ENCODE measurements around the gene ASH1L.
"Not testable (repeated sequence)": the region's sequence is repeated elsewhere in the genome, so short reads cannot be mapped to it uniquely, and the experiment has no call there.

ASH1L gene

GRCh38 chr1:155471891-155472290 is 90.7 kb downstream of the ASH1L start:
- in situ Hi-C loops (cut with HindIII; ENCODE audit: low pct_unique_long_range_greater_than_20kb, low sequenced_read_pairs): no loop called here
- DNase-seq (ENCODE audit: low read depth in 1 of 2, low spot score in 1 of 2): no peak
- no peak for TF ChIP-seq JUND (IDR thresholded peaks at IDR 0.05; ENCODE audit: low read depth)

- DNase-seq (ENCODE audit: low read depth in 1 of 2, low spot score in 1 of 2): no peak
- TF ChIP-seq JUND (IDR thresholded peaks at IDR 0.05; ENCODE audit: low read depth): no peak
- in situ Hi-C loops (cut with HindIII; ENCODE audit: low pct_unique_long_range_greater_than_20kb, low sequenced_read_pairs): no loop called here
Observed at GRCh38 chr1:155471026-155471425, 91.6 kb downstream of the ASH1L start.

GRCh38 chr1:155466996-155467395 is 95.6 kb downstream of the ASH1L start:
- no peak for TF ChIP-seq JUND (IDR thresholded peaks at IDR 0.05; ENCODE audit: low read depth)
- in situ Hi-C loops (cut with HindIII; ENCODE audit: low pct_unique_long_range_greater_than_20kb, low sequenced_read_pairs): no loop called here

GRCh38 chr1:155466617-155466972 is 96.0 kb downstream of the ASH1L start:
- no peak for DNase-seq (ENCODE audit: low read depth in 1 of 2, low spot score in 1 of 2)
- no peak for TF ChIP-seq JUND (IDR thresholded peaks at IDR 0.05; ENCODE audit: low read depth)
- in situ Hi-C loops (cut with HindIII; ENCODE audit: low pct_unique_long_range_greater_than_20kb, low sequenced_read_pairs): no loop called here

More at GRCh38 chr1:155466996-155467395, 95.6 kb downstream of the ASH1L start:
- no peak for DNase-seq (ENCODE audit: low read depth in 1 of 2, low spot score in 1 of 2)

GRCh38 chr1:155463865-155464650 is 98.5 kb downstream of the ASH1L start:
- no peak for DNase-seq (ENCODE audit: low read depth in 1 of 2, low spot score in 1 of 2)
- in situ Hi-C loops (cut with HindIII; ENCODE audit: low pct_unique_long_range_greater_than_20kb, low sequenced_read_pairs): no loop called here
- no peak for TF ChIP-seq JUND (IDR thresholded peaks at IDR 0.05; ENCODE audit: low read depth)

GRCh38 chr1:155458111-155458510 is 104.5 kb downstream of the ASH1L start:
- in situ Hi-C loops (cut with HindIII; ENCODE audit: low pct_unique_long_range_greater_than_20kb, low sequenced_read_pairs): no loop called here
- no peak for TF ChIP-seq JUND (IDR thresholded peaks at IDR 0.05; ENCODE audit: low read depth)
- DNase-seq (ENCODE audit: low read depth in 1 of 2, low spot score in 1 of 2): no peak

GRCh38 chr1:155457266-155457665 is 105.3 kb downstream of the ASH1L start:
- in situ Hi-C loops (cut with HindIII; ENCODE audit: low pct_unique_long_range_greater_than_20kb, low sequenced_read_pairs): no loop called here
- DNase-seq (ENCODE audit: low read depth in 1 of 2, low spot score in 1 of 2): no peak
- no peak for TF ChIP-seq JUND (IDR thresholded peaks at IDR 0.05; ENCODE audit: low read depth)

GRCh38 chr1:155455588-155456195 is 106.9 kb downstream of the ASH1L start:
- TF ChIP-seq JUND (IDR thresholded peaks at IDR 0.05; ENCODE audit: low read depth): no peak
- in situ Hi-C loops (cut with HindIII; ENCODE audit: low pct_unique_long_range_greater_than_20kb, low sequenced_read_pairs): no loop called here
- no peak for DNase-seq (ENCODE audit: low read depth in 1 of 2, low spot score in 1 of 2)

- no peak for DNase-seq (ENCODE audit: low read depth in 1 of 2, low spot score in 1 of 2)
- TF ChIP-seq JUND (IDR thresholded peaks at IDR 0.05; ENCODE audit: low read depth): no peak
Observed at GRCh38 chr1:155454096-155454495, 108.5 kb downstream of the ASH1L start.

GRCh38 chr1:155453141-155453540 is 109.5 kb downstream of the ASH1L start:
- DNase-seq (ENCODE audit: low read depth in 1 of 2, low spot score in 1 of 2): no peak
- in situ Hi-C loops (cut with HindIII; ENCODE audit: low pct_unique_long_range_greater_than_20kb, low sequenced_read_pairs): no loop called here
- no peak for TF ChIP-seq JUND (IDR thresholded peaks at IDR 0.05; ENCODE audit: low read depth)

More at GRCh38 chr1:155454096-155454495, 108.5 kb downstream of the ASH1L start:
- in situ Hi-C loops (cut with HindIII; ENCODE audit: low pct_unique_long_range_greater_than_20kb, low sequenced_read_pairs): no loop called here

- in situ Hi-C loops (cut with HindIII; ENCODE audit: low pct_unique_long_range_greater_than_20kb, low sequenced_read_pairs): no loop called here
- no peak for DNase-seq (ENCODE audit: low read depth in 1 of 2, low spot score in 1 of 2)
- no peak for TF ChIP-seq JUND (IDR thresholded peaks at IDR 0.05; ENCODE audit: low read depth)
Observed at GRCh38 chr1:155451199-155451598, 111.4 kb downstream of the ASH1L start.

- DNase-seq (ENCODE audit: low read depth in 1 of 2, low spot score in 1 of 2); in situ Hi-C loops (cut with HindIII; ENCODE audit: low pct_unique_long_range_greater_than_20kb, low sequenced_read_pairs): not testable (repeated sequence)
Observed at GRCh38 chr1:155442431-155442830, 120.2 kb downstream of the ASH1L start.

GRCh38 chr1:155437405-155437804 is 125.2 kb downstream of the ASH1L start:
- no peak for TF ChIP-seq JUND (IDR thresholded peaks at IDR 0.05; ENCODE audit: low read depth)
- no peak for DNase-seq (ENCODE audit: low read depth in 1 of 2, low spot score in 1 of 2)
- in situ Hi-C loops (cut with HindIII; ENCODE audit: low pct_unique_long_range_greater_than_20kb, low sequenced_read_pairs): no loop called here

- in situ Hi-C loops (cut with HindIII; ENCODE audit: low pct_unique_long_range_greater_than_20kb, low sequenced_read_pairs); DNase-seq (ENCODE audit: low read depth in 1 of 2, low spot score in 1 of 2): not testable (repeated sequence)
Observed at GRCh38 chr1:155433831-155434389, 128.7 kb downstream of the ASH1L start.

GRCh38 chr1:155433128-155433830 is 129.3 kb downstream of the ASH1L start:
- DNase-seq (ENCODE audit: low read depth in 1 of 2, low spot score in 1 of 2); in situ Hi-C loops (cut with HindIII; ENCODE audit: low pct_unique_long_range_greater_than_20kb, low sequenced_read_pairs): not testable (repeated sequence)
